ENCODE results near the gene SH3BP4. TPM values are rescaled to one million over a fixed set of nuclear protein-coding genes. Genes with fewer than 3 reads are reported as not detected.

Gene SH3BP4
- total RNA-seq, 1 donor from 2014 or later = 37.1 TPM

- Mint-ChIP-seq H3K9me3 (no peaks in the 10 kb centered on the region), H3K27ac (ENCODE audit: unreplicated experiment) (no peak overlapping the region), H3K27me3 (ENCODE audit: low read depth) (no peaks in the 10 kb centered on the region), H3K4me1 (peaks cover 56% of the 10 kb centered on the region), H3K36me3 (ENCODE audit: low read depth) (peaks cover 9% of the 10 kb centered on the region), H3K4me3 (no peak overlapping the region)
- no peak for TF ChIP-seq CTCF (conservative IDR thresholded peaks at IDR 0.05)
- no peak for DNase-seq (ENCODE audit: low read depth, low spot score)
These were observed 48.1 kb downstream of the SH3BP4 start for GRCh38 chr2:234999740-235000425.

- no peak for TF ChIP-seq CTCF (conservative IDR thresholded peaks at IDR 0.05)
- DNase-seq (ENCODE audit: low read depth, low spot score) = no peak
- Mint-ChIP-seq H3K4me3 (no peak overlapping the region), H3K36me3 (ENCODE audit: low read depth) (peaks cover 10% of the 10 kb centered on the region), H3K4me1 (peaks cover 54% of the 10 kb centered on the region), H3K27ac (ENCODE audit: unreplicated experiment) (no peak overlapping the region), H3K9me3 (no peaks in the 10 kb centered on the region), H3K27me3 (ENCODE audit: low read depth) (no peaks in the 10 kb centered on the region)
These were observed 48.8 kb downstream of the SH3BP4 start for GRCh38 chr2:235000426-235001236.

GRCh38 chr2:235001237-235002133 lies 49.7 kb downstream of the SH3BP4 start:
- TF ChIP-seq CTCF (conservative IDR thresholded peaks at IDR 0.05) = no peak
- Mint-ChIP-seq H3K4me3 (peak overlapping the region; percentile 38), H3K4me1 (peaks cover 54% of the 10 kb centered on the region)

GRCh38 chr2:235002198-235003095 lies 50.6 kb downstream of the SH3BP4 start:
- peaks cover 10% of the 10 kb centered on the region for H3K36me3 Mint-ChIP-seq (ENCODE audit: low read depth)
- no peaks in the 10 kb centered on the region for H3K27me3 Mint-ChIP-seq (ENCODE audit: low read depth)
- no peak for DNase-seq (ENCODE audit: low read depth, low spot score)
- peaks cover 52% of the 10 kb centered on the region for H3K4me1 Mint-ChIP-seq
- peak overlapping the region; percentile 24 for H3K27ac Mint-ChIP-seq (ENCODE audit: unreplicated experiment)
- no peak for TF ChIP-seq CTCF (conservative IDR thresholded peaks at IDR 0.05)
- no peaks in the 10 kb centered on the region for H3K9me3 Mint-ChIP-seq
- no peak overlapping the region for H3K4me3 Mint-ChIP-seq

More at GRCh38 chr2:235001237-235002133, 49.7 kb downstream of the SH3BP4 start:
- no peak for DNase-seq (ENCODE audit: low read depth, low spot score)
- Mint-ChIP-seq H3K27ac (ENCODE audit: unreplicated experiment) (no peak overlapping the region), H3K36me3 (ENCODE audit: low read depth) (peaks cover 10% of the 10 kb centered on the region), H3K27me3 (ENCODE audit: low read depth) (no peaks in the 10 kb centered on the region), H3K9me3 (no peaks in the 10 kb centered on the region)

Data from neural crest cell (in vitro differentiated cells).